HG03139 (cell line): ENCODE measurements around the gene NR2C1.
"Not testable (repeated sequence)": the region's sequence is repeated elsewhere in the genome, so short reads cannot be mapped to it uniquely, and the experiment has no call there.

Source experiments
- ATAC-seq: cut with Tn5 transposase; IDR thresholded peaks from one replicate; pipeline ENCODE4 v1.9.1; 2021; ENCODE audit not compliant: unreplicated experiment

The NR2C1 gene

GRCh38 chr12:95072900-95073697 lies at the start of gene NR2C1:
TSS of gene NR2C1 (minus strand) at chr12:95073618. CDS start at chr12:95067384, 6,234 bp downstream.
- peak; percentile 98 for ATAC-seq

- no peak for ATAC-seq
Measured at GRCh38 chr12:95118788-95119179, 45.4 kb upstream of the NR2C1 start.

- no peak for ATAC-seq
Measured at GRCh38 chr12:95118138-95118787, 44.8 kb upstream of the NR2C1 start.

DNA sequence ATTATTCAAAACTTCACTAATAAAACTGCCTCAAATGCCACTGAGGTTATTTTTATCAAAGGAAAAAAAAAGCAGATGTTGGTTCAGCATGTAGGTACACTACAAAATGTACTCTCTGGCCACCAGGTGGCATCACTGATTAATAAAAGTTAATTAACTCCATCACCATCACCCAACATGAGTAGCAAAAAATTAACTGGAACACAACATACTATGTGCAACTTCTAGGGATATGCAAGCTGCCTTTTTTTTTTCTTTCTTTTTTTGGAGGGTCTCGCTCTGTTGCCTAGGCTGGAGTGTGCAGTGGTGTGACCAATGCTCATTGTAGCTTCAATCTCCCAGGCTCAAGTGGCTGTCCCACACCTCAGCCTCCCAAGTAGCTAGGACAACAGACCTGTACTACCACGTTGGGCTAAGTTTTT lies 43.8 kb upstream of the NR2C1 start:
- no peak for ATAC-seq

DNA sequence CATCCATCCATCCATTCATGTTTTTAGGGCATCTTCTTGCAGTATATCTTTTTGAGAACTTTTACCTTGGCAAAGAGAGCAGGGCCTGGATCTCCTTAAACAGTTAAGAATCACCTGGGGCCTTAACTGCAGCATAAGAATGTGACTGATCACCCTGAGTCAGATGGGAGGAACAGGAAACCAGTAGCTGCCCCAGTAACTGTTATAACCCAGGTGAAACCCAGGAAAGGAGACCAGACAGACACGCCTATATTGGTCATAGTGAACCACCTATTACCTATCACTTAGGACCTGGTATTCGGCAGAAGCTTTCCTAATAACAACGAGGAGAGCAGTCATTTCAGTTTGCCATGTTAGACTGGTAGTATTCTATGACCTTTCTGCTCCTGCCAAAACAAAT lies 43.4 kb upstream of the NR2C1 start:
- ATAC-seq = no peak

DNA sequence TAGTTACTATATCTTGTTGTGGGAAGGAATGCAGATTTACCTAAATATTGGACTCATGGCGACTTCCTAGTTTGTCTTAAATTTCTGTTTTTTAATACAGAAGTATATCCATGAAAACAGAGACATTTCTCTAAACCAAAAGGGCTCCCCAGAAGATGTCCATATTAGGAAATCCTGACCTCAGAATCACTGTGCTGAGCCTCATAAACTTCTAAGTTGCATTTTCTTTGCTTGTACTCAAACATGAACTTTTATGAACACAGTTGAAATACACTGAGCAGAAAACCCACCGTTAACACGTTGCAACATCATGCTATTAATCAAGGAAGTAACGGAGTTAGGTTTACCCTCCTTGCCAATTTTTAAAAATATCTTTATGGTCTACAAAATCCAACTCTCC lies 42.9 kb upstream of the NR2C1 start:
- ATAC-seq = no peak

DNA sequence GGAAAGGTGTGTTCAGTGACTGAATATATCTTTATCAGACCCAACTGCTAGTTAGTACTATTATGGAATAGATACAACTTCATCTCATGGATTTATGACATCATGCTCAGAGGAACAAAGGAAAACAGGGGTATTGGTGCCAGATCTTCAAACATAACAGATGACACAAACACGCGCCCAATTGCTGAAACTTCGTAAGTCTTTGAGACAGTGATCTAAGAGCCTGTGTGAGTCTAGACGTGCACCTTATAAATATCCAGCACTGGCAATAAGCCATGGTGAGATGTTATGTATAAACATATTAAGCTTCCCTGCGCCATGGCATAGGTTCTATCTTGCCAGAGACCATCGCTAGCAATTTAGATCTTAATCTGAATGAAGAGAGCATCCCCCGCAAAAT lies 42.2 kb upstream of the NR2C1 start:
- ATAC-seq = no peak

DNA sequence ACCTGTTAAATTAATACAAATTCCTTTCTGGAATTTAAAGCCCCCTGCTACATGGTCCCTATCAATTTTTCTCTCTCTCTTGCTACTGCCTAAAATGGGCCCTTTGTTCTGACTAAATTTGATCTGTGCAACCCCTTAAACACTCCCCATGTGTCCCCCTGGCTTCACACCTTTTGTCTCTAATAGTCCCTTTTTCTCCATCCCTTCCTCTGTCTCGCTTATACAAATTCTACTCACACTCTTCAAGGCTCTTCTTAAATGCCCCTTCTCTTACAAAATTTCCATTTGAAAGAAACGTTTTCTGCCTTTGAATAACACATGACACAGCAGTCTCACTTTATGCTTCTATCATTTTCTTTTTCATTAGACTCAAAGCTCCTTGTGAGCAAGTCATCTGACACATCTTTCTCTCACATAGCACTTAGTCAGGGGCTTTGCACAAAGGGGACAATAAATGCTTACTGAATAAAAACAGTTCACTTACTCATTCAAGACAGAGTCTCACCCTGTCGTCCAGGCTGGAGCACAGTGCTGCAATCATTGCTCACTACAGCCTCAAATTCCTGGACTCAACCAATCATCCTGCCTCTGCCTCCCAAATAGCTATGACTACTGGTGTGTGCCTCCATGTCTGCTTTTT lies 41.5 kb upstream of the NR2C1 start:
- no peak for ATAC-seq

- no peak for ATAC-seq
Measured at GRCh38 chr12:95107362-95107761, 33.9 kb upstream of the NR2C1 start.

DNA sequence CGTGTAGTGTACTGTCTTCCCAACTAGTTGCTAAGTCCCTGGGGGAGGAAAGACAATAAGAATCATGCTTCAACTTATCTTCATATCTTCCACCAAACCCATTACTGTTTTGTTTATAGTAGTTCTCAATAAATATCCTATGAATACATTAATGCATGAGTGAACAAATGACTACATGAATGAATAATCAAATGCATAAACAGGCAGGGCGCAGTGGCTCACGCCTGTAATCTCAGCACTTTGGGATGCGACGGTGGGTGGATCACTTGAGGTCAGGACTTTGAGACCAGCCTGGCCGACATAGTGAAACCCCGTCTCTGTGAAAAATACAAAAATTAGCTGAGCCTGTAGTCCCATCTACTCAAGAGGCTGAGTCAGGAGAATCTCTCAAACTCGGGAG lies 32.1 kb upstream of the NR2C1 start:
- ATAC-seq = no peak

- no peak for ATAC-seq
Measured at GRCh38 chr12:95104919-95105452, 31.6 kb upstream of the NR2C1 start.

- ATAC-seq = peak; percentile 91
Measured at GRCh38 chr12:95102916-95103671, 29.7 kb upstream of the NR2C1 start.

DNA sequence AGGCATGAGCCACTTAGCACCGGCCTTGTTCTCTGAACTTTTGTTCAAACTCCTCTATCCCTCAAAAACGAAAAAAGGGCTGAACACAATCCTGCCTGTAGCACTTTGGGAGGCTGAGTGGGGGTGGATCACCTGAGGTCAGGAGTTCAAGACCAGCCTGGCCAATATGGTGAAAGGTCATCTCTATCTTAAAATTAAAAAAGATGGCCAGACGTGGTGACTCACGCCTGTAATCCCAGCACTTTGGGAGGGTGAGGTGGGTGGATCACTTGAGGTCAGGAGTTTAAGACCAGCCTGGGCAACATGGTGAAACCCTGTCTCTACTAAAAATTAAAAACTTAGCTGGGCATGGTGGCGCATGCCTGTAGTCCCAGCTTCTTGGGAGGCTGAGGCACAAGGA lies 28.5 kb upstream of the NR2C1 start:
- not testable (repeated sequence) for ATAC-seq

- ATAC-seq = no peak
Measured at GRCh38 chr12:95100264-95101190, 27.1 kb upstream of the NR2C1 start.

GRCh38 chr12:95099270-95099790 lies 25.9 kb upstream of the NR2C1 start:
- ATAC-seq = no peak

DNA sequence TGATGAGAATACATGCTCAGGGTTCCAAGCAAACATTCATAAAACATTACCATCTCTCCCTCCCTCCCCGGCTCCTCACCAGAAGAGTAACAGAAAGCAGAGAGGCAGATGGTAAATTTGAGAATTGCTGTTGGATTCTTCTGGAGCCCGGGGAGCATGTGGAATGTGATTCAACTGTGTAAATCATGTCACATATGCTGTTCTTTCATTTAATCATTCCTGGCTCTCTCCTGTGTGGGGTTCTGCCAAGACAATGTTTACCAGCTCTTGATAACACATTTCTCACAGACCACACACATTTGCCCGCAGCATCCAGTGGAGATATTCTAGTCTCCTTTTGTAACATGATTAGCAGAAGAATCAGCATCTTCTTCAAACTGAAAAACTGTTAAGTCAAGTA lies 23.4 kb upstream of the NR2C1 start:
- ATAC-seq = no peak

DNA sequence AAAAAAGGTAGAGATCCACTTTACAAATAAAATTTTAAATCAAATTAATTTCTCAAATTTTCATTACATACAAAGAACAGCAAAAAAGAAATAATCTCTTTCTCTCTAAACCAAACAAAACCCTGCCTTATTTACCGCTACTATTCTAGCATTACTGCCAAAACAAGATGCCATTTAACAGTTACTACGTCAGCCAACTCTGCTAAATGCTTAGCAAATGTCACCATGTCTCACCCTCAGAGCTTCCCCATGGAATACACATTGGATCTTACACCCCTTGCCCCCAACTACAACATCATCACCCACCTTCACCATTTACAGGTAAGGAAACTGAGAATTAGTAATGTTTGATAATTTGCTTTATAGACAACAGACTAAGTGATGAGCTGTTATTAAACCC lies 23.0 kb upstream of the NR2C1 start:
- no peak for ATAC-seq

DNA sequence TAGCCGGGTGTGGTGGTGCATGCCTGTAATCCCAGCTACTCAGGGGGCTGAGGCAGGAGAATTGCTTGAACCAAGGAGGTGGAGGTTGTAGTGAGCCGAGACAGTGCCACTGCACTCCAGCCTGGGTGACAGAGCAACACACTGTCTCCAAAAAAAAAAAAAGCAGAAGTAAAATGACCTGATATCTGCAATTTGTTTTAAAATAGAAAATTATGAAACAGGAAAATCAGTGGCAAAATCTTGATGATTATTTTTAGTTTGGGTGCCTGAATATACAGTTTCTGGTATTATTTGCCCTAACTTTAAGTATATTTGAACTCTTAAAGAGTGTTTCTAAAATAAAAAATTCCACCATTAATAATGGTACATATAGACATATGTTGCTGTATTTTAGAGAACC lies 22.4 kb upstream of the NR2C1 start:
- ATAC-seq = not testable (repeated sequence)

DNA sequence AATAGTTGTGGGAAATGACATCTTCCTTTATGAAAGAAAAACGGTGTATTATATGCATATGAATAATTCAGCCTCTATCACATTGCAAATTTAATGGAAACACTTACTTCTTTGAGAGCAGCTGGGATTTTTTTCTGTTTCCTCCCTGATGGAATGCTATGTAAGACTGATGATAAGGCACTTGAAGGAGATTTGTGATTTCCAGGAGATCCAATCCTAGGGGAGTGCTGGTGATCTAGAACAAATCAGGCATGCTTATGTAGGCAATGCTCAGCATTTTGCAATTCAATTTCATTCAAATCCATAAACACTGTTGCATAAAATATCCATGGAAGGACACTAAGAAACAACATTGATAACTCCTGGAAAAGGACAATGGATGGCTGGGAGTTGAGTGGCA lies 16.0 kb upstream of the NR2C1 start:
- no peak for ATAC-seq

- peak; percentile 61 for ATAC-seq
Measured at GRCh38 chr12:95088379-95088778, 15.0 kb upstream of the NR2C1 start.
